A549 (cell line): Measurements from ENCODE around the gene SPINT1. TPM values are rescaled to one million over a fixed set of nuclear protein-coding genes. Genes with fewer than 3 reads are reported as not detected.
A peak's percentile ranks its signal among the peaks of the same experiment; 100 is the strongest.

ENCODE experiments used
- ATAC-seq, 2 experiments: fragments of 200-7000 bp in 1 of 2; fragments of >200 bp in 1 of 2; cut with Nextera tagmentation in 1 of 2; cut with Tn5 transposase in 1 of 2; 3 replicates each; pipeline versions ENCODE4 v1.8.0 to v1.9.1; 2018 to 2020; ENCODE audit warnings: mild to moderate bottlenecking in 1 of 2, moderate library complexity in 1 of 2
- CTCF ChIA-PET: fragments of 300-600 bp; sonication (Branson Sonifier 250); formaldehyde crosslinking; extraction: SDS; loops from one replicate; lab custom pipeline; 2021; ENCODE audit warnings: antibody characterized with exemption, inconsistent platforms; lab: Yijun Ruan, JAX
- POLR2A ChIA-PET: fragments of 350-600 bp; formaldehyde crosslinking; extraction: SDS; loops from one replicate; lab custom pipeline; 2021; ENCODE audit warnings: antibody characterized with exemption, inconsistent platforms; lab: Yijun Ruan, JAX
- DNase-seq, 2 experiments: peaks; one replicate each; pipeline versions ENCODE4 v3.0.0 to v3.0.0-alpha.2; 2011 to 2016; ENCODE audit warnings: low read depth in 1 of 2, low spot score in 1 of 2
- FAIRE-seq: peaks from 2 replicates; lab custom pipeline; 2011; peaks lifted over from hg19 to GRCh38; lab: Jason Lieb, UNC
- H3K27ac ChIP-seq, 2 experiments: fragments of >200 bp; sonication (Bioruptor Twin); formaldehyde crosslinking; 3 replicates each; pipeline ENCODE4 v1.5.1; 2016 to 2017
- H3K4me1 ChIP-seq: fragments of >200 bp; sonication (Bioruptor Twin); formaldehyde crosslinking; 3 replicates; pipeline ENCODE4 v1.6.1; 2016
- H3K4me2 ChIP-seq: fragments of >200 bp; sonication (Bioruptor Twin); formaldehyde crosslinking; 3 replicates; pipeline ENCODE4 v1.6.1; 2016
- H3K4me3 ChIP-seq: fragments of >200 bp; sonication (Bioruptor Twin); formaldehyde crosslinking; 3 replicates; pipeline ENCODE4 v1.5.1; 2016
- H3K9me3 ChIP-seq: fragments of >200 bp; sonication (Bioruptor Twin); formaldehyde crosslinking; 3 replicates; pipeline ENCODE4 v1.6.1; 2016
- BHLHE40 ChIP-seq: IDR thresholded peaks from 2 replicates; pipeline ENCODE4 v1.6.1; 2012; ENCODE audit warnings: low read depth, low read length, inconsistent platforms
- CEBPB ChIP-seq, 2 experiments: fragments of >200 bp in 1 of 2; sonication (Bioruptor Twin) in 1 of 2; formaldehyde crosslinking in 1 of 2; IDR thresholded peaks; 2 replicates each; pipeline ENCODE4 v1.6.1; 2012 to 2016
- CHD4 ChIP-seq: fragments of 200-600 bp; sonication (generic); IDR thresholded peaks from 2 replicates; pipeline ENCODE4 v1.6.1; 2016; ENCODE audit warnings: antibody characterized with exemption, mild to moderate bottlenecking, borderline replicate concordance
- EP300 ChIP-seq, 2 experiments: fragments of >200 bp; sonication (Bioruptor Twin); formaldehyde crosslinking; IDR thresholded peaks; 2 replicates in 1 of 2; 3 replicates in 1 of 2; pipeline ENCODE4 v1.6.1; 2016 to 2017
- ESRRA ChIP-seq: fragments of 150-350 bp; IDR thresholded peaks from 2 replicates; pipeline ENCODE4 v1.6.1; 2014; ENCODE audit warnings: mild to moderate bottlenecking, low read length, borderline replicate concordance
- FOSL2 ChIP-seq, 2 experiments: fragments of 450-650 bp in 1 of 2; fragments of >200 bp in 1 of 2; sonication (Bioruptor Twin) in 1 of 2; formaldehyde crosslinking; IDR thresholded peaks; 2 replicates each; pipeline versions ENCODE4 v1.5.0 to v1.6.1; 2016 to 2020; ENCODE audit warnings: mild to moderate bottlenecking in 1 of 2, moderate library complexity in 1 of 2
- GATA3 ChIP-seq: IDR thresholded peaks from 2 replicates; pipeline ENCODE4 v1.6.1; 2012; ENCODE audit warnings: borderline replicate concordance
- HOXA7 ChIP-seq: fragments of 250-450 bp; sonication (Bioruptor Pico); IDR thresholded peaks from 2 replicates; pipeline ENCODE4 v1.5.0; 2020; ENCODE audit warnings: mild to moderate bottlenecking, moderate library complexity
- JUN ChIP-seq, 2 experiments: fragments of >200 bp; sonication (Bioruptor Twin); formaldehyde crosslinking; IDR thresholded peaks; 2 replicates in 1 of 2; 3 replicates in 1 of 2; pipeline ENCODE4 v1.6.1; 2016 to 2017
- KDM5A ChIP-seq: fragments of 200-600 bp; sonication (generic); IDR thresholded peaks from 2 replicates; pipeline ENCODE4 v1.6.1; 2016; ENCODE audit warnings: antibody characterized with exemption, mild to moderate bottlenecking
- MAFK ChIP-seq: fragments of 450-650 bp; IDR thresholded peaks from 2 replicates; pipeline ENCODE4 v1.6.1; 2014; ENCODE audit not compliant: partially characterized antibody
- MYC ChIP-seq: IDR thresholded peaks from 2 replicates; pipeline ENCODE4 v1.6.1; 2012; ENCODE audit warnings: mild to moderate bottlenecking, inconsistent platforms, low read length, improper control_type of control experiment, borderline replicate concordance
- NFE2L2 ChIP-seq: fragments of 150-350 bp; conservative IDR thresholded peaks from 2 replicates; pipeline ENCODE4 v1.6.1; 2014; ENCODE audit warnings: low read length
- NPAS2 ChIP-seq: fragments of 250-450 bp; sonication (Bioruptor Pico); IDR thresholded peaks from 2 replicates; pipeline ENCODE4 v1.8.0; 2022; ENCODE audit warnings: mild to moderate bottlenecking, moderate library complexity, borderline replicate concordance
- RAD21 ChIP-seq, 2 experiments: fragments of >200 bp in 1 of 2; sonication (Bioruptor Twin) in 1 of 2; formaldehyde crosslinking in 1 of 2; IDR thresholded peaks in 1 of 2; conservative IDR thresholded peaks in 1 of 2; 2 replicates in 1 of 2; 3 replicates in 1 of 2; pipeline ENCODE4 v1.6.1; 2012 to 2018; ENCODE audit warnings: inconsistent platforms in 1 of 2
- RCOR1 ChIP-seq: fragments of 150-350 bp; IDR thresholded peaks from 2 replicates; pipeline ENCODE4 v1.6.1; 2014; ENCODE audit warnings: antibody characterized with exemption, low read length, low read depth
- RNF2 ChIP-seq: fragments of 200-600 bp; sonication (generic); IDR thresholded peaks from 2 replicates; pipeline ENCODE4 v1.6.1; 2016; ENCODE audit warnings: low read depth, mild to moderate bottlenecking, antibody characterized with exemption, moderate library complexity, borderline replicate concordance
- SMC3 ChIP-seq: fragments of >200 bp; sonication (Bioruptor Twin); formaldehyde crosslinking; IDR thresholded peaks from 3 replicates; pipeline ENCODE4 v1.6.1; 2018; ENCODE audit warnings: inconsistent platforms
- TFCP2L1 ChIP-seq: fragments of 250-450 bp; sonication (Bioruptor Pico); IDR thresholded peaks from 2 replicates; pipeline ENCODE4 v1.5.0; 2021; ENCODE audit warnings: mild to moderate bottlenecking
- ZFP36 ChIP-seq: fragments of 450-650 bp; IDR thresholded peaks from 2 replicates; pipeline ENCODE4 v1.6.1; 2014; ENCODE audit warnings: borderline replicate concordance; ENCODE audit not compliant: partially characterized antibody
- ZSCAN20 ChIP-seq: fragments of 250-450 bp; sonication (Bioruptor Pico); IDR thresholded peaks from 2 replicates; pipeline ENCODE4 v1.8.0; 2022; ENCODE audit warnings: mild to moderate bottlenecking, moderate library complexity
- WGBS: methylation state at CpG from one replicate; pipeline ENCODE4 v1.1.6; 2017; ENCODE audit errors: missing lambda C conversion rate; 5-methylcytosine and 5-hydroxymethylcytosine counted together
- polyA plus RNA-seq, 4 experiments: library from polyadenylated mRNA; depleted of rRNA in 3 of 4; stranded (reverse); fragments of >200 nt; fragmentation: RNase III in 1 of 4; extraction: RNeasy Plus Mini Kit Qiagen cat#74134 plus additional on column Dnase treatment in 1 of 4; gene quantifications; 2 replicates in 3 of 4; 3 replicates in 1 of 4; pipeline ENCODE4 v1.2.3, GENCODE V29; 2011 to 2017
- TF ChIP-seq, protein P1 (sequence below): IDR thresholded peaks from 2 replicates; pipeline ENCODE4 v1.6.1; 2012
- TF ChIP-seq, protein P2 (sequence below): fragments of 250-450 bp; sonication (Bioruptor Pico); IDR thresholded peaks from 2 replicates; pipeline ENCODE4 v1.5.0; 2020; ENCODE audit warnings: low read depth, mild to moderate bottlenecking, moderate library complexity
- TF ChIP-seq, protein P3 (sequence below): fragments of 450-650 bp; IDR thresholded peaks from 2 replicates; pipeline ENCODE4 v1.6.1; 2014; ENCODE audit warnings: antibody characterized with exemption
- TF ChIP-seq, protein P4 (sequence below): fragments of >200 bp; sonication (Bioruptor Twin); formaldehyde crosslinking; IDR thresholded peaks from 3 replicates; pipeline ENCODE4 v1.6.1; 2016
- TF ChIP-seq, protein P5 (sequence below): fragments of >200 bp; sonication (Bioruptor Twin); formaldehyde crosslinking; IDR thresholded peaks from 3 replicates; pipeline ENCODE4 v1.5.1; 2016
- TF ChIP-seq, protein P6 (sequence below): fragments of 200-600 bp; sonication (generic); IDR thresholded peaks from 2 replicates; pipeline ENCODE4 v1.6.1; 2016; ENCODE audit warnings: antibody characterized with exemption, mild to moderate bottlenecking, moderate library complexity
- TF ChIP-seq, protein P7 (sequence below): IDR thresholded peaks from 2 replicates; pipeline ENCODE4 v1.6.1; 2012; ENCODE audit warnings: low read depth, borderline replicate concordance

Gene SPINT1
- polyA plus RNA-seq, 2 of the 4 experiments (the other 2 are of a cell fraction), result 0.79 to 0.80 TPM

DNA sequence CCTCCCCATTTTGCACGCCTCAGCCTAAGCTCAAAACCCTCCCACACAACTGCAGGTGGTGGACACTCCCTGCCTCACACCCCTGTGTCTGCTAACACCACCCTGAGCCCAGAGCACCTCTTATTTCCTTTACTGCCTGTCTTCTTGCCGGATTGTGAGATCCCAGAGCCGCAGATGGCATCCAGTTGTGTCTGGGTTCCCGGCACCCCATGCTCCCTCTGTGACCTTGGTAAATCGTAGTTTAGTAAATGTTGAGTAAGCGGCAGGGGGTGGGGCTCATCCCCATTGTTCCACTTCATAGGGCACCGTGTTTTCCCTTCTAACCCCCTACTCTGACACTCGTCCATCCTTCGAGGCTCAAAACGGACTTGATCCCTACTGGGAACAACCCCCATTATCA is 14.9 kb downstream of the SPINT1 start (continued):
- TF ChIP-seq RNF2, result no peak

DNA sequence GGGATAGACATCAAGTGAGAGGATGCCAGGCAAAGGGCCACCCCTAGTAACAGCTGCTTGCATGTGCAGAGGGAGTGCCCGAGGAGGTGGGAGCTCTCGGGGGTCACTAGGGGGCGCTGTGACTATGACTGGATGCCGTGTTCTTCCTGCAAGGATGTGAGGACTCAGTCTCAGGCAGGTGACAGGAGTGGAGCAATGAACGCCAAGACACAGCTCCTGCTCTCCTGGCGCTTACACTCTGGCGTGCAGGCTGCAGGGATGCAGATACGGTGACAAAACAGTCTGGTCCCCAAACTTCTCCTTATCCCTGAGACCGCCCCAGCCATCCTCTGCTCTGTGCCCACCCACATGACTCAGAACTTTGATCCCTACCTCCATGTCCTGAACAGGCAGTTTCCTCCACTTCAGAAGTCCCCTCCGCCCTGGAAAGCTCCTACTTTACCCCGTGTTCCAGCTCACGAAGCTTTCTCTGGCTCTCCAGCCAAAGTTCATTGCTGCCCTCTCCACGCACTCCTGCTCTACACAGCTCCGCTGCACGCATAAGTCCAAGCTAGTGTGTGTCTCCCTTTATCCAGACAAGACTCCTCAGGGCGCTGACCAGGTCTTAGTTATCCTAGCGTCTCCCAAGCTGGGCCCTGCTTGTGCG is 15.5 kb downstream of the SPINT1 start:
- no peak overlapping the region for H3K4me3 ChIP-seq
- WGBS, result 42% methylated on average over 17 of the region's 18 CpGs
- TF ChIP-seq, protein P1, sequence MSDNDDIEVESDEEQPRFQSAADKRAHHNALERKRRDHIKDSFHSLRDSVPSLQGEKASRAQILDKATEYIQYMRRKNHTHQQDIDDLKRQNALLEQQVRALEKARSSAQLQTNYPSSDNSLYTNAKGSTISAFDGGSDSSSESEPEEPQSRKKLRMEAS, result peak; percentile 31; the same call in 1 of the 2 replicates
- TF ChIP-seq RNF2 (no peak), FOSL2 (IDR thresholded peaks at IDR 0.05) (no peak), FOSL2 (CRISPR knock-in tag; IDR thresholded peaks at IDR 0.05) (no peak), HOXA7 (CRISPR knock-in tag) (no peak), CHD4 (no peak), ESRRA (no peak), RAD21 (conservative IDR thresholded peaks at IDR 0.05 in 1 of 2, IDR thresholded peaks at IDR 0.05 in 1 of 2) (peak; percentile 57 to 62; a peak in 4 of 5 replicates), MAFK (no peak), SMC3 (peak; percentile 50), JUN (IDR thresholded peaks at IDR 0.05) (no peak), ZSCAN20 (CRISPR knock-in tag) (no peak), ZFP36 (no peak), EP300 (IDR thresholded peaks at IDR 0.05) (no peak), RCOR1 (no peak), GATA3 (no peak), TFCP2L1 (CRISPR knock-in tag) (no peak), CEBPB (IDR thresholded peaks at IDR 0.05) (no peak), BHLHE40 (no peak), NFE2L2 (no peak), NPAS2 (CRISPR knock-in tag) (no peak), KDM5A (no peak), MYC (no peak)
- TF ChIP-seq, protein P2, sequence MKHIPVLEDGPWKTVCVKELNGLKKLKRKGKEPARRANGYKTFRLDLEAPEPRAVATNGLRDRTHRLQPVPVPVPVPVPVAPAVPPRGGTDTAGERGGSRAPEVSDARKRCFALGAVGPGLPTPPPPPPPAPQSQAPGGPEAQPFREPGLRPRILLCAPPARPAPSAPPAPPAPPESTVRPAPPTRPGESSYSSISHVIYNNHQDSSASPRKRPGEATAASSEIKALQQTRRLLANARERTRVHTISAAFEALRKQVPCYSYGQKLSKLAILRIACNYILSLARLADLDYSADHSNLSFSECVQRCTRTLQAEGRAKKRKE (CRISPR knock-in tag), result no peak
- TF ChIP-seq, protein P3, sequence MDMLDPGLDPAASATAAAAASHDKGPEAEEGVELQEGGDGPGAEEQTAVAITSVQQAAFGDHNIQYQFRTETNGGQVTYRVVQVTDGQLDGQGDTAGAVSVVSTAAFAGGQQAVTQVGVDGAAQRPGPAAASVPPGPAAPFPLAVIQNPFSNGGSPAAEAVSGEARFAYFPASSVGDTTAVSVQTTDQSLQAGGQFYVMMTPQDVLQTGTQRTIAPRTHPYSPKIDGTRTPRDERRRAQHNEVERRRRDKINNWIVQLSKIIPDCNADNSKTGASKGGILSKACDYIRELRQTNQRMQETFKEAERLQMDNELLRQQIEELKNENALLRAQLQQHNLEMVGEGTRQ, result 0 out of 2 replicates have a peak, but pooled peaks have one; percentile 26
- TF ChIP-seq, protein P4, sequence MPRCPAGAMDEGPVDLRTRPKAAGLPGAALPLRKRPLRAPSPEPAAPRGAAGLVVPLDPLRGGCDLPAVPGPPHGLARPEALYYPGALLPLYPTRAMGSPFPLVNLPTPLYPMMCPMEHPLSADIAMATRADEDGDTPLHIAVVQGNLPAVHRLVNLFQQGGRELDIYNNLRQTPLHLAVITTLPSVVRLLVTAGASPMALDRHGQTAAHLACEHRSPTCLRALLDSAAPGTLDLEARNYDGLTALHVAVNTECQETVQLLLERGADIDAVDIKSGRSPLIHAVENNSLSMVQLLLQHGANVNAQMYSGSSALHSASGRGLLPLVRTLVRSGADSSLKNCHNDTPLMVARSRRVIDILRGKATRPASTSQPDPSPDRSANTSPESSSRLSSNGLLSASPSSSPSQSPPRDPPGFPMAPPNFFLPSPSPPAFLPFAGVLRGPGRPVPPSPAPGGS, result no peak
- TF ChIP-seq, protein P5, sequence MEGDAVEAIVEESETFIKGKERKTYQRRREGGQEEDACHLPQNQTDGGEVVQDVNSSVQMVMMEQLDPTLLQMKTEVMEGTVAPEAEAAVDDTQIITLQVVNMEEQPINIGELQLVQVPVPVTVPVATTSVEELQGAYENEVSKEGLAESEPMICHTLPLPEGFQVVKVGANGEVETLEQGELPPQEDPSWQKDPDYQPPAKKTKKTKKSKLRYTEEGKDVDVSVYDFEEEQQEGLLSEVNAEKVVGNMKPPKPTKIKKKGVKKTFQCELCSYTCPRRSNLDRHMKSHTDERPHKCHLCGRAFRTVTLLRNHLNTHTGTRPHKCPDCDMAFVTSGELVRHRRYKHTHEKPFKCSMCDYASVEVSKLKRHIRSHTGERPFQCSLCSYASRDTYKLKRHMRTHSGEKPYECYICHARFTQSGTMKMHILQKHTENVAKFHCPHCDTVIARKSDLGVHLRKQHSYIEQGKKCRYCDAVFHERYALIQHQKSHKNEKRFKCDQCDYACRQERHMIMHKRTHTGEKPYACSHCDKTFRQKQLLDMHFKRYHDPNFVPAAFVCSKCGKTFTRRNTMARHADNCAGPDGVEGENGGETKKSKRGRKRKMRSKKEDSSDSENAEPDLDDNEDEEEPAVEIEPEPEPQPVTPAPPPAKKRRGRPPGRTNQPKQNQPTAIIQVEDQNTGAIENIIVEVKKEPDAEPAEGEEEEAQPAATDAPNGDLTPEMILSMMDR, result peak; percentile 66
- TF ChIP-seq, protein P6, sequence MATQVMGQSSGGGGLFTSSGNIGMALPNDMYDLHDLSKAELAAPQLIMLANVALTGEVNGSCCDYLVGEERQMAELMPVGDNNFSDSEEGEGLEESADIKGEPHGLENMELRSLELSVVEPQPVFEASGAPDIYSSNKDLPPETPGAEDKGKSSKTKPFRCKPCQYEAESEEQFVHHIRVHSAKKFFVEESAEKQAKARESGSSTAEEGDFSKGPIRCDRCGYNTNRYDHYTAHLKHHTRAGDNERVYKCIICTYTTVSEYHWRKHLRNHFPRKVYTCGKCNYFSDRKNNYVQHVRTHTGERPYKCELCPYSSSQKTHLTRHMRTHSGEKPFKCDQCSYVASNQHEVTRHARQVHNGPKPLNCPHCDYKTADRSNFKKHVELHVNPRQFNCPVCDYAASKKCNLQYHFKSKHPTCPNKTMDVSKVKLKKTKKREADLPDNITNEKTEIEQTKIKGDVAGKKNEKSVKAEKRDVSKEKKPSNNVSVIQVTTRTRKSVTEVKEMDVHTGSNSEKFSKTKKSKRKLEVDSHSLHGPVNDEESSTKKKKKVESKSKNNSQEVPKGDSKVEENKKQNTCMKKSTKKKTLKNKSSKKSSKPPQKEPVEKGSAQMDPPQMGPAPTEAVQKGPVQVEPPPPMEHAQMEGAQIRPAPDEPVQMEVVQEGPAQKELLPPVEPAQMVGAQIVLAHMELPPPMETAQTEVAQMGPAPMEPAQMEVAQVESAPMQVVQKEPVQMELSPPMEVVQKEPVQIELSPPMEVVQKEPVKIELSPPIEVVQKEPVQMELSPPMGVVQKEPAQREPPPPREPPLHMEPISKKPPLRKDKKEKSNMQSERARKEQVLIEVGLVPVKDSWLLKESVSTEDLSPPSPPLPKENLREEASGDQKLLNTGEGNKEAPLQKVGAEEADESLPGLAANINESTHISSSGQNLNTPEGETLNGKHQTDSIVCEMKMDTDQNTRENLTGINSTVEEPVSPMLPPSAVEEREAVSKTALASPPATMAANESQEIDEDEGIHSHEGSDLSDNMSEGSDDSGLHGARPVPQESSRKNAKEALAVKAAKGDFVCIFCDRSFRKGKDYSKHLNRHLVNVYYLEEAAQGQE, result no peak
- TF ChIP-seq, protein P7, sequence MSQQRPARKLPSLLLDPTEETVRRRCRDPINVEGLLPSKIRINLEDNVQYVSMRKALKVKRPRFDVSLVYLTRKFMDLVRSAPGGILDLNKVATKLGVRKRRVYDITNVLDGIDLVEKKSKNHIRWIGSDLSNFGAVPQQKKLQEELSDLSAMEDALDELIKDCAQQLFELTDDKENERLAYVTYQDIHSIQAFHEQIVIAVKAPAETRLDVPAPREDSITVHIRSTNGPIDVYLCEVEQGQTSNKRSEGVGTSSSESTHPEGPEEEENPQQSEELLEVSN, result no peak

More for the DNA sequence above, 15.5 kb downstream of the SPINT1 start:
- H3K4me2 ChIP-seq, result peak overlapping the region; percentile 48; the same call in 2 of the 3 replicates
- peak; percentile 89 to 93 for ATAC-seq
- FAIRE-seq, result no peak
- CTCF ChIA-PET, result interaction anchor here (0.5 to 9.3 kb wide), 22 partner anchors 12 to 1244 kb away, joined by 3 to 254 read pairs (median 4); partner anchors contain the start of genes RAD51, SPINT1 and VPS18
- POLR2A ChIA-PET, result interaction anchor here (1.0 to 1.9 kb wide), 4 partner anchors 11 to 35 kb away, joined by 4 to 17 read pairs (median 9); partner anchors contain the start of genes RHOV and VPS18
- H3K4me1 ChIP-seq, result peaks cover 56% of the 10 kb centered on the region
- peak; percentile 82 to 88 for DNase-seq
- H3K27ac ChIP-seq, result peak overlapping the region in 1 of 2 experiments; percentile 61; a peak in 3 of 6 replicates
- no peaks in the 10 kb centered on the region for H3K9me3 ChIP-seq
